ENCODE data around the gene TTLL11. TPM values are rescaled to one million over a fixed set of nuclear protein-coding genes. Genes with fewer than 3 reads are reported as not detected.

TTLL11 gene
- total RNA-seq, 1 donor from 2014 or later: 0.75 TPM

- no peaks in the 10 kb centered on the region for H3K79me2 ChIP-seq (ENCODE audit: low read depth)
- H3K4me2 ChIP-seq: peak overlapping the region; percentile 90
- peak overlapping the region; percentile 68 for H2AFZ ChIP-seq (replicated peaks)
- DNase-seq (ENCODE audit: low spot score): peak; percentile 69
- H3K36me3 Mint-ChIP-seq: no peaks in the 10 kb centered on the region
- TF ChIP-seq EZH2phosphoT487 (IDR thresholded peaks at IDR 0.05): peak; percentile 60
- peak; percentile 22 for TF ChIP-seq CTCF (IDR thresholded peaks at IDR 0.05)
- TF ChIP-seq EZH2 (IDR thresholded peaks at IDR 0.05): peak; percentile 92
- H3K9ac ChIP-seq: no peak overlapping the region
- H3K4me3 ChIP-seq: peak overlapping the region; percentile 44
- no peaks in the 10 kb centered on the region for H3K36me3 ChIP-seq
- H3K4me1 ChIP-seq: peaks cover 14% of the 10 kb centered on the region
- peaks cover 47% of the 10 kb centered on the region for H3K27me3 Mint-ChIP-seq (ENCODE audit: insufficient read depth, low read depth)
- no peaks in the 10 kb centered on the region for H3F3A ChIP-seq (ENCODE audit: low read depth)
- H3K9me3 ChIP-seq (ENCODE audit: low read depth): no peaks in the 10 kb centered on the region
- no peak overlapping the region for H3K27ac ChIP-seq
- H4K20me1 ChIP-seq (ENCODE audit: low read depth): peaks cover 11% of the 10 kb centered on the region
- H3K9me3 Mint-ChIP-seq: no peaks in the 10 kb centered on the region
- H3K4me3 Mint-ChIP-seq: peak overlapping the region; percentile 79
- H3K27ac Mint-ChIP-seq: no peak overlapping the region
- H3K4me1 Mint-ChIP-seq: peaks cover 23% of the 10 kb centered on the region
- H3K27me3 ChIP-seq: peaks cover 83% of the 10 kb centered on the region
Observed at GRCh38 chr9:122126331-122127261, 33.5 kb upstream of the TTLL11 start.

- no peak overlapping the region for H3K27ac ChIP-seq
- DNase-seq (ENCODE audit: low spot score): no peak
- TF ChIP-seq EZH2 (IDR thresholded peaks at IDR 0.05) (no peak), EZH2phosphoT487 (IDR thresholded peaks at IDR 0.05) (no peak)
- peaks cover 74% of the 10 kb centered on the region for H3K27me3 ChIP-seq
- H3K79me2 ChIP-seq (ENCODE audit: low read depth): no peaks in the 10 kb centered on the region
- no peak overlapping the region for H3K9ac ChIP-seq
- peak overlapping the region; percentile 90 for H3K4me2 ChIP-seq
- peak overlapping the region; percentile 44 for H3K4me3 ChIP-seq
- H3K4me3 Mint-ChIP-seq: peak overlapping the region; percentile 79
- no peaks in the 10 kb centered on the region for H3K36me3 ChIP-seq
- no peaks in the 10 kb centered on the region for H3F3A ChIP-seq (ENCODE audit: low read depth)
- no peak overlapping the region for H3K27ac Mint-ChIP-seq
- H3K9me3 ChIP-seq (ENCODE audit: low read depth): no peaks in the 10 kb centered on the region
- H3K27me3 Mint-ChIP-seq (ENCODE audit: insufficient read depth, low read depth): peaks cover 42% of the 10 kb centered on the region
- H3K4me1 Mint-ChIP-seq: peaks cover 14% of the 10 kb centered on the region
- peaks cover 10% of the 10 kb centered on the region for H3K4me1 ChIP-seq
- H4K20me1 ChIP-seq (ENCODE audit: low read depth): peaks cover 6% of the 10 kb centered on the region
- peak overlapping the region; percentile 68 for H2AFZ ChIP-seq (replicated peaks)
- H3K9me3 Mint-ChIP-seq: no peaks in the 10 kb centered on the region
- H3K36me3 Mint-ChIP-seq: no peaks in the 10 kb centered on the region
Observed at GRCh38 chr9:122125509-122126330, 32.6 kb upstream of the TTLL11 start.

- Mint-ChIP-seq H3K4me1 (peaks cover 13% of the 10 kb centered on the region), H3K36me3 (no peaks in the 10 kb centered on the region), H3K27ac (no peak overlapping the region), H3K4me3 (peak overlapping the region; percentile 73), H3K9me3 (no peaks in the 10 kb centered on the region), H3K27me3 (ENCODE audit: insufficient read depth, low read depth) (peaks cover 40% of the 10 kb centered on the region)
- peak; percentile 84 for DNase-seq (ENCODE audit: low spot score)
- Histone ChIP-seq H3K27me3 (peaks cover 68% of the 10 kb centered on the region), H3F3A (ENCODE audit: low read depth) (no peaks in the 10 kb centered on the region), H2AFZ (replicated peaks) (no peak overlapping the region), H3K4me1 (peaks cover 10% of the 10 kb centered on the region), H3K9me3 (ENCODE audit: low read depth) (no peaks in the 10 kb centered on the region), H3K9ac (no peak overlapping the region), H3K36me3 (no peaks in the 10 kb centered on the region), H3K79me2 (ENCODE audit: low read depth) (no peaks in the 10 kb centered on the region), H3K27ac (no peak overlapping the region), H3K4me3 (no peak overlapping the region), H4K20me1 (ENCODE audit: low read depth) (peaks cover 6% of the 10 kb centered on the region), H3K4me2 (no peak overlapping the region)
- TF ChIP-seq CTCF (IDR thresholded peaks at IDR 0.05): peak; percentile 97
- no peak for TF ChIP-seq EZH2phosphoT487 (IDR thresholded peaks at IDR 0.05)
Observed at GRCh38 chr9:122125158-122125508, 32.0 kb upstream of the TTLL11 start.

Measured in neural progenitor cell (in vitro differentiated cells).